HL-60 (cell line): ENCODE measurements around the gene TAS2R14.

Experiments used
- DNase-seq, 2 experiments: peaks; one replicate each; pipeline ENCODE4 v3.0.0-alpha.2; 2010 to 2020; ENCODE audit warnings: low read depth in 1 of 2, low spot score in 1 of 2
- H3K27ac ChIP-seq: fragments of 250-450 bp; sonication (Bioruptor Pico); replicated peaks from 2 replicates; pipeline ENCODE4 v1.5.1; 2020; ENCODE audit warnings: mild to moderate bottlenecking, moderate library complexity
- H3K27me3 ChIP-seq: fragments of 250-450 bp; sonication (Bioruptor Pico); 2 replicates; pipeline ENCODE4 v1.5.1; 2021; ENCODE audit warnings: mild to moderate bottlenecking, moderate library complexity; ENCODE audit not compliant: insufficient read depth, poor library complexity, severe bottlenecking
- H3K4me3 ChIP-seq: replicated peaks from 2 replicates; pipeline ENCODE4 v1.5.1; 2011; ENCODE audit warnings: mild to moderate bottlenecking, control low read depth, low read length; ENCODE audit not compliant: insufficient read depth
- CTCF ChIP-seq: IDR thresholded peaks from one replicate; pipeline ENCODE4 v1.5.1; 2011; ENCODE audit warnings: low read length, control low read depth, inconsistent platforms; ENCODE audit not compliant: insufficient read depth
- GABPA ChIP-seq: IDR thresholded peaks from 2 replicates; pipeline ENCODE4 v1.6.1; 2012; ENCODE audit warnings: low read depth
- POLR2AphosphoS5 ChIP-seq: IDR thresholded peaks from 2 replicates; pipeline ENCODE4 v1.6.1; 2012; ENCODE audit warnings: low read depth
- REST ChIP-seq: IDR thresholded peaks from 2 replicates; pipeline ENCODE4 v1.6.1; 2012; ENCODE audit warnings: low read depth; ENCODE audit not compliant: insufficient replicate concordance
- SPI1 ChIP-seq: IDR thresholded peaks from 2 replicates; pipeline ENCODE4 v1.6.1; 2012; ENCODE audit warnings: low read depth, mild to moderate bottlenecking, borderline replicate concordance

TAS2R14 gene

GRCh38 chr12:10928746-10929286, 10.2 kb downstream of the TAS2R14 start, which contains the start of gene PRH2:
PRH2 (plus strand) TSS chr12:10929236; CDS start chr12:10929274, 38 bp downstream.
- Histone ChIP-seq H3K27ac (no peak within 1 kb of the TSS), H3K4me3 (no peak within 1 kb of the TSS), H3K27me3 (no peaks in the 10 kb centered on the region)
- no peak for DNase-seq
- TF ChIP-seq REST (no peak), SPI1 (no peak), GABPA (no peak), CTCF (no peak), POLR2AphosphoS5 (no peak)

GRCh38 chr12:10926269-10926668, 12.8 kb downstream of the TAS2R14 start:
- H3K27me3 ChIP-seq = no peaks in the 10 kb centered on the region
- DNase-seq = no peak
- no peak for TF ChIP-seq REST
- TF ChIP-seq POLR2AphosphoS5 = no peak
- TF ChIP-seq CTCF = no peak
- TF ChIP-seq GABPA = no peak
- no peak for TF ChIP-seq SPI1
- no peak overlapping the region for H3K27ac ChIP-seq
- no peak overlapping the region for H3K4me3 ChIP-seq

- TF ChIP-seq CTCF (no peak), GABPA (no peak)
- no peaks in the 10 kb centered on the region for H3K27me3 ChIP-seq
- DNase-seq = no peak
- no peak overlapping the region for H3K27ac ChIP-seq
- no peak overlapping the region for H3K4me3 ChIP-seq
Observed at GRCh38 chr12:10919809-10920208, 19.3 kb downstream of the TAS2R14 start.

- H3K27me3 ChIP-seq = no peaks in the 10 kb centered on the region
- H3K4me3 ChIP-seq = no peak overlapping the region
- no peak for DNase-seq
- no peak overlapping the region for H3K27ac ChIP-seq
- no peak for TF ChIP-seq REST
- no peak for TF ChIP-seq POLR2AphosphoS5
- no peak for TF ChIP-seq GABPA
- TF ChIP-seq SPI1 = no peak
- TF ChIP-seq CTCF = no peak
Observed at GRCh38 chr12:10910380-10910779, 28.7 kb downstream of the TAS2R14 start.
